Spleen (tissue), 7 donors: Measurements from ENCODE around the gene EYS.

Experiments
- CTCF ChIP-seq, 11 experiments: fragments of 200-600 bp in 7 of 11; fragments of 450-650 bp in 4 of 11; sonication (generic) in 4 of 11; IDR thresholded peaks in 8 of 11; conservative IDR thresholded peaks in 3 of 11; 1 replicate in 7 of 11; 2 replicates in 4 of 11; pipeline versions ENCODE4 v1.4.0 to v1.8.0; 2016 to 2021; ENCODE audit warnings: antibody characterized with exemption in 11 of 11, inconsistent platforms in 4 of 11, mild to moderate bottlenecking in 1 of 11
- POLR2A ChIP-seq, 3 donors: fragments of 450-650 bp; IDR thresholded peaks; one replicate each; pipeline ENCODE4 v1.5.1; 2017; ENCODE audit warnings: antibody characterized with exemption in 3 of 3, mild to moderate bottlenecking in 1 of 3
- POLR2AphosphoS5 ChIP-seq, 3 donors: sonication (generic); formaldehyde crosslinking; IDR thresholded peaks; one replicate each; pipeline ENCODE4 v1.5.1; 2017; ENCODE audit warnings: antibody characterized with exemption in 3 of 3
- donor health status: DM: no; HTN: no; CAD: no; lungs with moderate emphysema.
- donor health status: DM: no; HTN: no; CAD: no.
- donor health status: DM: no; HTN: no; CAD: no.

GRCh38 chr6:64000818-64001491 lies 1706.1 kb downstream of the EYS start:
- TF ChIP-seq CTCF (IDR thresholded peaks at IDR 0.05 in 8 of 11, conservative IDR thresholded peaks at IDR 0.05 in 3 of 11) = no peak
- no peak for TF ChIP-seq POLR2AphosphoS5 (IDR thresholded peaks at IDR 0.05)
- TF ChIP-seq POLR2A (IDR thresholded peaks at IDR 0.05) = no peak
